Measurements from ENCODE around the gene LNP1.
"Not testable (repeated sequence)": the region's sequence is repeated elsewhere in the genome, so short reads cannot be mapped to it uniquely, and the experiment has no call there.

Gene LNP1, protein sequence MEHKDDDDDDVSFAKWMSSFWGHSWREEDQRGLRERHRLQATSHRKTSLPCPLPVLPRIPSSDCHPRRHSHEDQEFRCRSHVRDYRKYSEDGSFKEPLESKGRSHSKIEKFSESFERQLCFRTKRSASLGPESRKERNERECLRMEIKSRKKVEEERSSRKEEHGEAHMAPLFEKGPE

DNA sequence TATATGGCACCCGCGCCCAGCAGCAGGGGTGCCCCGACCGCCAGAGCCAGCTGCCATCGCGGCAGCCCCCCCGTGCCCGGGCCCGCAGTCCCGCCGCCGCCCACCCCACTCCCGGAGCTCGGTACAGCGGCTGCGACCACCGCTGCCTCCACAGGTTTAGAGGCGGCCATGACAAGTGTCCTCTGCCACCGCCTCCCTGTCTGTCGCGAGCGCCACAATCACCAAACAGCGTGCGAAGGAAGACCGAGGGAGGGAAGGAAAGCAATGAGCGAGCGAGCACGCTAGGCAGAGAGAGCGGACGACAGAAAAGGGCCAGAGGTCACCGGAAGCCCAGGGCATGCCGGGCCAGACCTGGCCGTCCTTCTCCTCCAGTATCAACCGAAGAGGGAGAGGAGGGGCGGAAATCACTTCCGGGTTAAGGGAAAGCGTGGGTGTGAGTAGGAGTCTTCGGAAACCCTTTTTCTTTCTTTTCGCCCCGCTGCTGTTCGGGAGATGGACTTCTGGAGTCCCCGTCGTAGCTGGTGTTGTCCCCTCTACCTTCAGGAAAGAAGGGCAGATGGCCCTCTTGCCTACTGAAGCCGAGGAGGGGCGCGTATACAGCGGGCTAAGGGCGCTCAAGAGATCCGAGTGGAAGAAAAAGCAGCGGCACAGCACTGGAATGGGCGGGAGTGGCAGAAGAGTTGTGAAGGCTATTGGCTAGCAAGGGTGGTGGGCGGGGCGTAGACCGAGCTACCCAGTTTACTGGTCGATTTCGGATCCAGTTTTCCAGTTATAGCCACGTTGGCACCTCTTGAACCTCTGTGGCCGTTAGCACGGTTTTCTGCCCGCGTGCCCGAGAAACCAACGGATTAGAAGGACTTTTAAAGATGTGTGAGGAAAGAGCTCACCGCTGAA lies at the start of gene LNP1, which contains the start of gene TOMM70:
Gene LNP1, plus strand, starts transcription at position 760 of the 894 bp plus-strand sequence. CDS start 28,191 bp downstream, outside the sequence.
Gene TOMM70, minus strand, starts transcription at position 310 of the 894 bp plus-strand sequence. Its CDS starts 140 bp downstream, at position 170.
- DNase-seq: peak; percentile 93

DNA sequence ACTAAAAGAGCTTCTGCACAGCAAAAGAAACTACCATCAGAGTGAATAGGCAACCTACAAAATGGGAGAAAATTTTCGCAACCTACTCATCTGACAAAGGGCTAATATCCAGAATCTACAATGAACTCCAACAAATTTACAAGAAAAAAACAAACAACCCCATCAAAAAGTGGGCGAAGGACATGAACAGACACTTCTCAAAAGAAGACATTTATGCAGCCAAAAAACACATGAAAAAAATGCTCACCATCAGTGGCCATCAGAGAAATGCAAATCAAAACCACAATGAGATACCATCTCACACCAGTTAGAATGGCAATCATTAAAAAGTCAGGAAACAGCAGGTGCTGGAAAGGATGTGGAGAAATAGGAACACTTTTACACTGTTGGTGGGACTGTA lies 49.6 kb upstream of the LNP1 start:
- not testable (repeated sequence) for DNase-seq

DNA sequence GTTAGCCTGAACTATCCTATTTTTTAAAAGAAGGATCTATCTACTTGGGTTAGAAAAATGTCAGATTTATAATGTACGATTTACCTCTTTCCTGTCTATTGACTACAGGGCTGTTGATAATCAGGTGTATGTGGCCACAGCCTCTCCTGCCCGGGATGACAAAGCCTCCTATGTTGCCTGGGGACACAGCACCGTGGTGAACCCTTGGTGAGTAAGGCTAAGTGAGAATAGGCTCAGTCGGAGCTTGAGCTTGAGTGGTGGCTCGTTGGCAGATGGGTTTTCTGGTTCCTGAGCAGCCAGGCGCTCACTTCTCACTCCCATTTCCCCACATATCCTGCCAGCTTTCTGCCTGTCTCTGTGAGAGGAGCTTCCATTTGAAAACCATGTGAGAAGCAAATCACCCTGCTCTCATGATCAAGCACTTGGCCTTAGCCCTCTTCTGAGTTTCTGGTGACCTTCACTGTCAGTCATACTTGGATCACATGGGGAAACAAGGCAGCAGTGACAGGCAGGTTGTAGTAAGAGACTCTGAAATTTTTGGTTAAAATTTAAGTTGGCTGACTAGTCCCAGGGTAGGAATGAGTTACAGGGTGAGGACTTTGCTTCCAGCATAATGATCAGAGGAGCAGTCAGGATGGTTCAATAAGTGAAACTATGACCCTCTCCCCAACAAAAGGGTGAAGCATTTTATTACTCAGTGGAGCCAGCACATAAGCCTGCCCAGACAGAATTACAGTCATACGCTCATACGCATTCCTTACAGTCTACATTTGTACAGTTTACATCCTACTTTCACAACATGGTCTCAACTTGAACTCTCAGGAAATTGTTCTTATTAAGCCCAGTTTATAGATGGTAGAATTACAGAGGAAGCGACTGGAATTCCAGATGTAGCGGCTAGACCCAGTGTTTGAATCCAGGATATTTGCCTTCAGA lies 48.8 kb upstream of the LNP1 start:
- DNase-seq: no peak

DNA sequence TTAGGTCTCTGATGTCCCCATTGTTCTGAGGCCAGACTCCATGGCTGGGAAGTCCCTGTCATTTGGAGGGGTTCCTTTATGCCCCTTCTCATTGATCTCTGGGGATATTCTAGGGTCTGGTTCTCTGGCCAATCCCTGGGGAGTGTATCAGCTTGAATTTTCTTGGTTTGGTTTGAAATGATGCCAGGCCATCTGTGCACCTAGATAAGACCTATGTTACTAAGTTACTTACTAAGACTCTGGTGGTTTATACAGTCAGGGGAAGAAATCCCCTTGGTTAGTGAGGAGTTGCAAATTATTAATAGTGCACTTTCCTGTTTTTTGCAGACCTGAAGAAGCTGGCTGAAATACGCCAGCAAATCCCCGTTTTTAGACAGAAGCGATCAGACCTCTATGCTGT lies 46.5 kb upstream of the LNP1 start:
- DNase-seq: no peak

DNA sequence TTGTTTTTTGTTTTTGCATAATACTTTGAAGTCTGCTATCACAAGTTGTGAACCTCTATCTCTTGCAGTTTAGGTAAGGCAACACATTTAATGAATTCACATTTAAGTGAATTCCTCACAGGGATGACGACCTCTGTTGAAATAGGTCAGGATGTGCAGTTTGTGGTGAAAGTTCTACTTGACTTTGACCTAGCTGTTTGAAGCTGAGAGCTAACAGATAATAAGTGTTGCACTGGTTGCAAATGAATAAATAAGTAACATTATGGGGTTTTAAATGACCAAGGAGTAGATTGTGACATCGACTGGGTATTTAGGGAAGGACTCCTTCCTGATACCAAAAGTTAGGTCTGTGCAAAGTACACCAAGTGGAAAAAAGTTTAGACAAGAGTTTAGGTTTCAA lies 42.9 kb upstream of the LNP1 start:
- no peak for DNase-seq

DNA sequence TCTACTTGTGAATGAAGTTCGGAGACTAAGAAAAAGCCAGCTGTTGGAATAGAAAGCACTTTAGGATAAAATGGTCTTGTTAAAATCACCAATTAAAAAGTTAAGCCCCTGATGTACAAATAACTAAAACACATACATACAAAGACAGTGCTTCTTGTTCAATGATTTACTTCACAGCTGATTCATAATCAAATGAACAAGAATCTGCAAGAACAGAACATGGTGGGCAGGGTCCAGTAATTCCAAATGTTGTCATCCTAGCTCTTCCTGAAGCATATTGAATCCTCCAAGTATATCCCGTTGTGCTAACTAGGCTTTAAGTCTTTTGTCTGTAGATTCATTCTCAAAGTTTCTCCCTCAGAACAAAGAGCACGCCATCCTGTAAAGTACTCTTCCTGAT lies 42.3 kb upstream of the LNP1 start:
- no peak for DNase-seq

DNA sequence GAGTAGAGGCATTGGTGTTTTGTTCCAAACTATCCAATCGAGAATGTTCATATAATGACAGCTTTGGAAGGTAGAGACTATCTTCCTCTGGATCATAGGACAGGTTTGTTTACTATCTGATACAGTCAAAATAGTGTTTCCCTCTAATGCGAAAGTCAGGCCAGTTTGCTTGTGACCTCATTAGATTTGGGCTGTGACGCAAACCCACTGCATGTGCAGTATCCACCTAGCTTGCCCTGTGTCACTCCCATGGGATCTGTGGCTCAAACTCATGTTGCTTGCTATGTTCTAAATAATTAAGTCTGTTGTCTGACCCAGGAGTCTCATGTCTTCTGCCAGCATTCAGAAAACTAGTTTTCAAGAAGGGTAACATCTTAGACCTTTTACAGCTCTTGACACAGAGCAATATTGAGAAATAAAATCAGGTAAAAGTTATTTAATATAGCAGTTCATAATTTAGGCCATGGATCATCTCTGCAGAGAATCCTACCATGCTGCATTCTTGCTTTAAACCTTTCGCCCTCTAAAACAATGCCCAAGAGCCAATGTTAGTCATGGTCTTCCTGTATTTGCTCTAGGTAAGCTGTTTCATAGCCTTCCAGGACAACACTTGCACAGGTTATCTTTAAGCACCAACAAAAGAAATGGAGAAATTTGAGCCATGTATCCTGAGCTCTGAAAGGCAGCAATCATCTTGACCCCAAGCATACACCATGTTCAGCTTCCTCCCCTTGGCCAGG lies 40.4 kb upstream of the LNP1 start:
- DNase-seq: no peak

DNA sequence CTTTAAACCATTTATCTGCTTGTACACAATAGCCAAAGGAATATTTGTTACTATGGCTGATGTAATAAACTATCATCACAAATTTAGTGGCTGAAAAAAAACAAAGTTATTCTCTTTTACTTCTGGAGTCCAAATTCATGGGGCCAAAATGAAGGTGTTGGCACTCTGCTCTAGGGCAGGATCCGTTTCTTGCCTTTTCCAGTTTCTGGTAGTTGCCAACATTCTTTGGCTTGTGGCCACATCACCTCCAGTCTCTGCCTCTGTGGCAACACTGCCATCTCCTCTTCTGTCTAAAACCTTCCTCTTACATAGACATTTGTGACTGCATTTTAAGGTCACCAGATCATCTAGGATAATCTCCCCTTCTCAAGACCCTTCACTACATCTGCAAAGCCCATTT lies 39.4 kb upstream of the LNP1 start:
- no peak for DNase-seq

DNA sequence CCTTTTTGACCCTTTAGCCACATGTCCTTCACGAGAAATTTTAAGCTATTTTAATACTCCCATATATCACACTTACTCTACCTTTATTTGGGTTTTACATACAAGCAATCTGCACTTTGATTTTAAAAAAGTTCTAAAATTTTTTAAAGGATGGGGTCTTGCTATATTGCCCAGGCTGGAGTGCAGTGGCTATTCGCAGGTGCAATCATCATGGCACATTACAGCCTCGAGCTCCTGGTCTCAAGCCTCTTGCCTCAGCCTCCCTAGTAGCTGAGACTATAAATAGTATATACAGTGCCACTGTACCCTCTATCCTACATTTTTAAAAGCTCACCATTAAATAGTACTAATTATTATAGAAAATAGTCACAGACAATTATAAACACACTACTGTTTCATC lies 36.9 kb upstream of the LNP1 start:
- no peak for DNase-seq

DNA sequence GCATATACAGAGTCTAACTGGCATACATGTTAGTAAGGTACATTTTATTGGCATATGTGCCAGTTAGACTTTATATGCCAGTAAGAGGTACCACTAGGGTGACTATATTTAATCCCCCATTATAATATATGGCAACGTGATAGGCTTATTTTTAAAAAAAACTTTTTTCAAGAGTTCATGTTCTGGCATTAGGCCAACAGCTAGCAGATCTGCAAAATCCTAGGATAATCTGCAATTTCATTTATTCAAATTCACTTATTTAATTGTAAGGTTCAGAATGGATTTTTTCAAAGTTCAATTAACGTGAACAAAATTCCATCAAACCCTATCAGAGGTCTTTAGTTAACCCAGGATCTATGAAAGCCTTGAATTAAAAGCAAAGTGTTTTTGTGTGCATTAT lies 34.9 kb upstream of the LNP1 start:
- DNase-seq: no peak

DNA sequence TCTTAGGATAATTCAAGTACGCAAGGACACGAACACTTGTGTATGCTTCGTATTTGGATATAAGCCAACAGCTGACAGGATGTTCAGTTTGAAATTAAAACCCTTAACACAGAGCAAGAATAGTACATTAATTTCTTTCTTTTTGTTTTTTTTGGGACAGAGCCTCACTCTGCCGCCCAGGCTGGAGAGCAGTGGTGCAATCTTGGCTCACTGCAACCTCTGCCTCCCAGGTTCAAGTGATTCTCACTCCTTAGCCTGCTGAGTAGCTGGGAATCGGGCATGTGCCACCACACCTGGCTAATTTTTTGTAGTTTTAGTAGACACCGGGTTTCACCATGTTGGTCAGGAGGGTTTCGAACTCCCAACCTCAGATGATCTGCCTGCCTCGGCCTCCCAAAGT lies 32.9 kb upstream of the LNP1 start:
- DNase-seq: no peak

DNA sequence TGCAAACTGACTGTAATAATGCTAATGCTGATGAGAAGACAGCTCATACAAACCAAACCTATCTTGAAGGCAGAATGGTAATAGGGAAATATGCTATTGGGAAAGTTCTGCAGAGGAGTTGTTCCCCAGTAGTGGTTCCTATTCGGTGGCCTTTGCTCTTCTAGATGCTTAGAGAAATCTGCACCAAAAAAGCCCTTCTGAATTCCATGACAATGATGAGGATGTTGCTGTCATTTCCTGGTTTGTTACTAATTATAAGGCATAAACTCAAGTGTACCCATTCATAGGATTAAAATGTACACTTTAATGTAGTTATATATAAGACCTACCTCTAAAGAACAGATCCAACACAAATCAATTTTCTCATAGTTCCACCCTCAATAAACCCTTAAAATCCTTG lies 30.6 kb upstream of the LNP1 start:
- DNase-seq: no peak

DNA sequence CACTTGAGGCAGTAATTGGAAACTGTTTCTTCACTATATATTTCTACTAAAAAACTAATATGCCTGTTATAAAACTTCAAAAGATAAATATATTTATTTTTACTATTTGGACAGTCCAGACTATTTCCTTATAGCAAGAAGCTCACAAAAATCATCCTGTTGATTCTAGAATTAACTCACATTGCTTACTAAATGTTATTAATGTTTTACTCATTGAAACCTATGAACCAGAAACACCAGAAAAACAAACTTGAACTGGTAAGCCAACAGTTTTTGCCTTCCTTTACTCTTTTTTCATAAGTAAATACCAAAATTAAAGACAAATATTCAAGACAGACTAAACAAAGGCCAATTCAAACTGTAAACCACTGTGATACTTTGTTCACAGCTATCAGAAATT lies 26.8 kb upstream of the LNP1 start:
- DNase-seq: no peak

DNA sequence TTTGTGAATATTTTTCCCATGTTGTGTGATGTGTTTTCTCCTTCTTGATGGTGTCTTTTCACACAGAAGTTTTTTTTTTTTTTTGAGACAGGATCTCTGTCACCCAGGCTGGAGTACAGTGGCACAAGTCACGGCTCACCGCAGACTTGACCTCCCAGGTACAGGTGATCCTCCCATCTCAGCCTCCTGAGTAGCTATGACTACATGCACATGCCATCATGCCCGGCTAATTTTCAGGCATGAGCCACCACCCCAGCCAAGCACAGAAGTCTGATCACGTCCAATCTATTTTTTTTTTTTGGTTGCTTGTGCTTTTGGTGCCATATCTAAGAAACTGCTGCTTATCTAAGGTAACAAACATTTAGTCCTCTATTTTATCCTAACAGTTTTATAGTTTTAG lies 25.0 kb upstream of the LNP1 start:
- DNase-seq: no peak

DNA sequence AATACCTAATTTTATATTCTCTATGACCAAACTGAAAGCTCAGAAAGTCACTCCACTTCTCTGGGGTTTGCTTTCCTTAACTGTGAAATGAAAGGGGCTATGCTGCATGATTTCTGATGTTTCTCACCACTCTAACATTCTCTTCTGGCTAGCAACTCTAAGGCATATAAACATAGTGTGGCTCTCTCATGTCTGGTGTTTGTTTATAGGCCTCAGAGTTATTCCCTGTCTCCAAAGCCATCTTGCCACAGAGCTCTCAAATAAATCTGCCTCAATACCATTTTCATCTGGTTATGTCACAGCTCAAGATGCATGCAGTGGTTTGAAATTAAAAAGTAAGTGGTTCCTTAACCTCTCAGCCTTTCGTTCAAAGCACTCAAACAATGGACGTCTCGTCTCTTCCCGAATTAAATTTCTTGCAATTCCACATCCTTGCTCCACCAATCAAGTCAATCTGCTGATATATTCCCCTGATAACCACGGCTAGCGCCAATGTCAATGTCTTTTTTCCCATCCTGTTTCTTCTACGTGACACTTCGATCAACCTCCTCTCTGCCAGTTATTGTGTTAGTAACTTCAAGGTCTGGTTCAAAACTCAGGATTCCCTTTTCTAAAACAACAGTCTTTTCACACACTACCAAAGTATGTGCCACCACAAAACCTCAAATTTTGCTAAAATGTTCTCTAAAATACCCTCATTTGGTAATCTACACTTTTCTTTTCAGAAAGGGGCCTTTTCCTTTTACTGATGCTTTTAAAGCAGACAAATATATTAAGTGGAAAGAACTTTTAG lies 16.4 kb upstream of the LNP1 start:
- no peak for DNase-seq

DNA sequence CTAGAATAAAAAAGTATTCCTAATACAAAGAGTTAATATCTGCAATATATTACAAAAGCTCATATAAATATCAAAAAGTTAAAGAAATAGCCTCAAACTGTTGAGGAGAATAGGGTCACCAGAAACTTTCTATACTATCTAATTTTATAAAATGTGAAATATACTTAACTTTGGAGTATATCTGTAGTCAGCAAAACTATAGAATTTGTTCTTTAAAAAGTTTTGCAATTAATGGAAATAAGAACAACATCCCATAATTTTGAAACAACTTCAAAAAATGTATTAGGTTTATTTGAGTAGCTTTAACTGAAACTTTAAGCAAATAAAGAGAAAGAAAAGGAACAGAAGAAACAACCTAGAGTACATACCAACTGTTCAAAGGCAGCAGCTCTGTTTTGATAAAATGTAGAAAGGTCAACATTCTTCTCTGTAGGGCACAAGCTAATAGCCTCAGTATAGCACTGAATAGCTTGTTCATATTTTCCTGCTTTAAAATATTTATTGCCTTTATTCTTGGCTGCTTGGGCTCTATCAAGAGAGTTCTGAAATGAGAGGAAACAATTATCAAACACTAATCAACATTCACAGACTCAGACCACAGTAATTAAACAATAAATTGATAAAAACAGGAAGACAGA lies 14.8 kb upstream of the LNP1 start:
- DNase-seq: no peak

DNA sequence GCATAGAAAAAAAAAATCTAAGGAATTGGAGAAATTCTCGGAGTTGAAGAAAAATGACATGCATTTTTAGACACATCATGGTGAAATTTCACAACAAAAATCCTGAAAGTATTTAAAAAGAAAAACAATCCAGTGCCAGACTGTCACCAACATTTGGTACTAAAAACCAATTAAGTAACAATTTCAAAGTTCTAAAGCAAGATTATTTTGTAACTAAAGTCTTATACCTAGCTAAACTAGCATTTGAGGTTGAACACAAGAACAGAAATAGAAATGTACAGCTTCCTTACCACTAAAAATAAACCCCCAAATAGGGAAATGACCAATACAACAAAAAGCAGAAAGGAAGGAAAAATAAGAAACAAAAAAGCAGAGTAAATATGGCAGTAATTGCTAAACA lies 12.3 kb upstream of the LNP1 start:
- DNase-seq: no peak

DNA sequence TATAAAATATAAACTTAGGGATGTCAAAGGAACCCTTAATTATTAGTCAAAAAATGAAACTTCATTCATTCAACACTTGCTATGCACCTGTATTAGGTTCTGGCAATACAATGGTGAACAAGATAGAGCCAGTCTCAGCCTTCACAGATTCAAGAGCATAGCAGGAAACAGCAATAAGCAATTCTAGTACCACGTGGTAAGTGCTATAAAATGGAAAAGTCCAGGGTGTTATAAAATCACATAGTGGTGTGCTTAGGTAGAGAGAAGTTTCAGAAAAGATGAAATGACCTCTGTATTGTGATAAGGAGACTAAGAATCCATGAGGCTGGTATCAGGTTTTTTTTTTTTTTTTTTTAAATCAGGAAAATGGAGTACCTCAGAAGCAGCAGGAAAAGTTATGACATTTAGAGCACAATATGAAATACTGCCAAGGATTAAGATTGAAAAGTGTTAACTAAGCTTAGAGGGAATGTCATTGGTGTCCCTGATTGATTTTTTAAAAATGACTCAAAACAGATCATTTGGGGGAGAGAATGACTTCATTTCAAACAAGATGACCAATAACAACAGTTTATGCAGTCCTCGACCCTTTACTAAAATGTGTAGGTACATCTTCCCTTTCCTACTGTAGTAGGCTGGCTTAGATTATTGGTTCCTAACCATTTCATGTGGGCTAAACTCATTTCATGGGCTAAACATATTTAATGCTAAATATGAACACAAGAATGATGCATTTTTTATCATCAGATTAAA lies 5.5 kb upstream of the LNP1 start:
- DNase-seq: no peak

DNA sequence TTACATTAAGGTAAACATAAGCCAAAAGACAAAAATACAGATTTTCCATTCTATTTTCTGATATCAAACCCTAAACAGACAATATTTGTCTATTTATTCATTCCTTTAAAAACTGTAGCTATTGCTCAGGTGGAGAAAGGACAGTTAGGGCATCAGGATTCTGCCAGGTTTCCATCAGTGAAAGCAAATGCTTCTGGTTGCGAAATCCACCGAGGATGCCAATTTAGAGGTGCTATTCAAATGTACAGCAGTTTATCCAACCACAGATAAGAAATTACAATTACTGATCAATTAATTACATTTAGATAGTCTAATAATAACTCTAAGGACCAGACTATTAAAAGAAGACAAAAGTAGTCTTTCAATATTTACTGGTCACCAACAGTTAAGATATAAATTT lies 4.4 kb upstream of the LNP1 start:
- DNase-seq: no peak

DNA sequence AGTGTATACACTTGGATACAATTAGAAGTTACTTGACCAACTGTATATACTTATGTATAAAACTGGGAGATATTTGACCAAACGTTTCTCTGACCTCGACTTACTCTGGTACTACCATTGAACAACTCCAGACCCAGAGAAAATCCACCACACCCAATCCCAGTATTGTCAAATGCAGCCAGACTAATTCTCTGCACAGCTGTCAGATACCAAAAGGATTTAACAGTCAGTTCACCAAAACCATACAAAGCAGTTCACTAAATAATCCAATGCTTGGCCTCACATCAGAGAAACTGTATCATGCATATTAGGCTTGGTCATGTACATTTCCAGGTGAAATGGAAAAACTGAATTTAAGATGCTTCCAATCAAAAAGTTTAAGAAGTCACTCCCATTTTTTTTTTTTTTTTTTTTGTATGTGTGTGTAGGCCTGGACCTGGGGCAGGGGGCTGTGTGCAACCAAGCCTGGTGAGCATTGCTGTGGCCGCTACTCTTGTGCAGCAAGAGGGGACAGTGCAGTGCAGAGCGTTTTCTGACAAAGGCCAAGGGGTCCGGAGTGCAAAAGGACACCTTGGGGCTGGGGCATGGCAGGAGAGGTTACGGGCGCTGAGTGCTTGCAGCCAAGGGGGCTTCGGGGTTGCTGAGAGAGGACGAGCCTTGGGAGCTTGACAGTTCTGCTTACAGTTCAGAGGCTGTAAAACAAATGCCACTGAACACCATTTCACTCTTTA lies 1.8 kb upstream of the LNP1 start:
- no peak for DNase-seq

All from CD4-positive, alpha-beta T cell treated with Interleukin-12 subunit alpha and Interleukin-12 subunit beta, for 1 hour (primary cell).